Cardiac muscle cell (in vitro differentiated cells and primary cell): ENCODE data around the gene CDKN2C. TPM values are rescaled to one million over a fixed set of nuclear protein-coding genes. Genes with fewer than 3 reads are reported as not detected.
"Not testable (repeated sequence)": the region's sequence is repeated elsewhere in the genome, so short reads cannot be mapped to it uniquely, and the experiment has no call there.

Source experiments
- DNase-seq, 2 donors: peaks; one replicate each; pipeline versions ENCODE4 v3.0.0 to v3.0.0-alpha.2; 2010 to 2017; ENCODE audit warnings: low read depth in 1 of 2, low spot score in 1 of 2
- H3K27ac ChIP-seq: fragments of 200-600 bp; sonication (generic); 2 replicates; pipeline ENCODE4 v1.5.1; 2016
- H3K27me3 ChIP-seq: fragments of 200-600 bp; sonication (generic); 2 replicates; pipeline ENCODE4 v1.6.0; 2016; ENCODE audit warnings: control low read depth
- H3K36me3 ChIP-seq: fragments of 200-600 bp; sonication (generic); 2 replicates; pipeline ENCODE4 v1.5.1; 2016; ENCODE audit warnings: control low read depth
- H3K4me1 ChIP-seq: fragments of 200-600 bp; sonication (generic); 2 replicates; pipeline ENCODE4 v1.8.1; 2017; ENCODE audit warnings: low read depth, mild to moderate bottlenecking, mixed run types
- H3K4me3 ChIP-seq: fragments of 200-600 bp; sonication (generic); 2 replicates; pipeline ENCODE4 v1.5.1; 2016; ENCODE audit warnings: mild to moderate bottlenecking
- H3K9me3 ChIP-seq: fragments of 200-600 bp; sonication (generic); 2 replicates; pipeline ENCODE4 v1.5.1; 2017; ENCODE audit warnings: low read depth, mild to moderate bottlenecking, control low read depth
- polyA plus RNA-seq: library from polyadenylated mRNA; unstranded; fragments of >200 nt; fragmentation: Nextera tagmentation; extraction: Ambion mirVana; gene quantifications from 2 replicates; pipeline ENCODE4 v1.2.1, GENCODE V29; 2016
- total RNA-seq: library from RNA; depleted of rRNA; stranded (reverse); fragments of >200 nt; gene quantifications from 2 replicates; pipeline ENCODE4 v1.2.3, GENCODE V29; 2016
- TF ChIP-seq, protein P1 (sequence below): IDR thresholded peaks from 2 replicates; pipeline ENCODE4 v1.5.1; 2012; ENCODE audit warnings: low read depth, mild to moderate bottlenecking, low read length

The CDKN2C gene
- total and polyA plus RNA-seq, 2 experiments from 2014 or later = 0.54 to 5.5 TPM

- no peaks in the 10 kb centered on the region for H3K36me3 ChIP-seq
- TF ChIP-seq, protein P1, sequence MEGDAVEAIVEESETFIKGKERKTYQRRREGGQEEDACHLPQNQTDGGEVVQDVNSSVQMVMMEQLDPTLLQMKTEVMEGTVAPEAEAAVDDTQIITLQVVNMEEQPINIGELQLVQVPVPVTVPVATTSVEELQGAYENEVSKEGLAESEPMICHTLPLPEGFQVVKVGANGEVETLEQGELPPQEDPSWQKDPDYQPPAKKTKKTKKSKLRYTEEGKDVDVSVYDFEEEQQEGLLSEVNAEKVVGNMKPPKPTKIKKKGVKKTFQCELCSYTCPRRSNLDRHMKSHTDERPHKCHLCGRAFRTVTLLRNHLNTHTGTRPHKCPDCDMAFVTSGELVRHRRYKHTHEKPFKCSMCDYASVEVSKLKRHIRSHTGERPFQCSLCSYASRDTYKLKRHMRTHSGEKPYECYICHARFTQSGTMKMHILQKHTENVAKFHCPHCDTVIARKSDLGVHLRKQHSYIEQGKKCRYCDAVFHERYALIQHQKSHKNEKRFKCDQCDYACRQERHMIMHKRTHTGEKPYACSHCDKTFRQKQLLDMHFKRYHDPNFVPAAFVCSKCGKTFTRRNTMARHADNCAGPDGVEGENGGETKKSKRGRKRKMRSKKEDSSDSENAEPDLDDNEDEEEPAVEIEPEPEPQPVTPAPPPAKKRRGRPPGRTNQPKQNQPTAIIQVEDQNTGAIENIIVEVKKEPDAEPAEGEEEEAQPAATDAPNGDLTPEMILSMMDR = no peak
- H3K9me3 ChIP-seq = no peaks in the 10 kb centered on the region
Measured at GRCh38 chr1:50993645-50994044, 23.6 kb downstream of the CDKN2C start.

DNA sequence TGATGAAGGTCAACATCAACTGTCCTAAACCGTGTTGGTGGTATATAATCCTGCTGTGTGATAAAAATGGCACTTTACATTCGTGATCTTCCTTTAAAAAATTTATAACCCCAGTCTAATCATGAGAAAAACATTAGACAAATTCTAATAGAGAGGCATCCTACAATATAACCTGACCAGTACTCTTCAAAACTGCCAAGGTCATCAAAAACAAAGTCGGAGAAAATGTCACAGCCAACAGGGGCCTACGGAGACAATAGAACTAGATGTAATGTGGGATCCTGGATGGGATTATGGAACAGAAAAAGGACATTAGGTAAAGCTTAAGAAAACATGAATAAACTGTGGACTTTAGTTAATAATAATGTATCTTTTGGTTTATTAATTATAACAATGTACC lies 25.0 kb downstream of the CDKN2C start:
- TF ChIP-seq, protein P1 = no peak
- H3K4me3 ChIP-seq = no peak overlapping the region
- H3K4me1 ChIP-seq = no peaks in the 10 kb centered on the region
- no peaks in the 10 kb centered on the region for H3K9me3 ChIP-seq
- H3K36me3 ChIP-seq = no peaks in the 10 kb centered on the region
- H3K27ac ChIP-seq = no peak overlapping the region
- no peak for DNase-seq
- H3K27me3 ChIP-seq = no peaks in the 10 kb centered on the region

More at GRCh38 chr1:50993645-50994044, 23.6 kb downstream of the CDKN2C start:
- no peak for DNase-seq
- Histone ChIP-seq H3K27me3 (no peaks in the 10 kb centered on the region), H3K4me1 (no peaks in the 10 kb centered on the region), H3K4me3 (no peak overlapping the region), H3K27ac (no peak overlapping the region)

- H3K27me3 ChIP-seq = no peaks in the 10 kb centered on the region
- TF ChIP-seq, protein P1 = no peak
- H3K36me3 ChIP-seq = no peaks in the 10 kb centered on the region
- H3K27ac ChIP-seq = no peak overlapping the region
- no peaks in the 10 kb centered on the region for H3K9me3 ChIP-seq
- H3K4me1 ChIP-seq = no peaks in the 10 kb centered on the region
- no peak for DNase-seq
- H3K4me3 ChIP-seq = no peak overlapping the region
Measured at GRCh38 chr1:50995651-50996050, 25.6 kb downstream of the CDKN2C start.

DNA sequence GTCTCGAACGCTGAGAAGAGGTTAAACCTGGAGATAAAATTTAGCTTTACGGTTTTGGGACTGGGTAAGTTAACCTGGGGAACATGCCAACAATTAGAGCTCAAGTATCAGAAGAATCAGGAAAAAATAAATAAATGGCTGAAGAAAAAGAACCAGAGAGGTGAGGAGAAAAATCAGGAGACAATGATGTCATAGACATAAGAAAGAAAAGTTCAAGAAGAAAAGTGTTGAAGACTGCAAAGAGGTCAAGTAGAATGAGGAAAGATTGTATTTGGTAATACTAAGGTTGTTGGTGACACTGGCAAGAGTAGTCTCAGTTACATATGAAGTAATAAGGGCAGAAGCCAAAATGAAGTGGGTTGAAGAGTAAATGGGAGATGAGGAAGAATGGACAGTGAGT lies 26.0 kb downstream of the CDKN2C start:
- H3K27ac ChIP-seq = no peak overlapping the region
- no peaks in the 10 kb centered on the region for H3K9me3 ChIP-seq
- TF ChIP-seq, protein P1 = no peak
- no peak for DNase-seq
- H3K4me1 ChIP-seq = no peaks in the 10 kb centered on the region
- no peak overlapping the region for H3K4me3 ChIP-seq
- H3K36me3 ChIP-seq = no peaks in the 10 kb centered on the region
- H3K27me3 ChIP-seq = no peaks in the 10 kb centered on the region

DNA sequence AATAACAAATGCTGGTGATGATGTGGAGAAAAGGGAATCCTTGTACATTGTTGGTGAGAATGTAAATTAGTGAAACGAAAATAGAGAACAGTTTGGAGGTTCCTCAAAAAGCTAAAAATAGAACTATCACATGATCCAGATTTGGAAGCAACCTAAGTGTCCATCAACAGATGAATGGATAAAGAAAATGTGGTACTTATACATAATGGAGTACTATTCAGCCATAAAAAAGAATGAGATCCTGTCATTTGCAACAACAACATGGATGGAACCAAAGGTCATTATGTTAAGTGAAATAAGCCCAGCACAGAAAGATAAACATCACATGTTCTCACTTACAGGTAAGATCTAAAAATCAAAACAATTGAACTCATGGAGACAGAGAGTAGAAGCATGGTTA lies 29.3 kb downstream of the CDKN2C start:
- H3K36me3 ChIP-seq, H3K4me3 ChIP-seq, H3K9me3 ChIP-seq, DNase-seq, H3K27ac ChIP-seq, H3K27me3 ChIP-seq, H3K4me1 ChIP-seq: not testable (repeated sequence)

- Histone ChIP-seq H3K27ac (no peak overlapping the region), H3K36me3 (no peaks in the 10 kb centered on the region), H3K4me1 (no peaks in the 10 kb centered on the region), H3K9me3 (no peaks in the 10 kb centered on the region), H3K4me3 (no peak overlapping the region), H3K27me3 (no peaks in the 10 kb centered on the region)
- TF ChIP-seq, protein P1 = no peak
- no peak for DNase-seq
Measured at GRCh38 chr1:51000160-51000559, 30.1 kb downstream of the CDKN2C start.
